ENCODE results near the gene NHS. TPM values are rescaled to one million over a fixed set of nuclear protein-coding genes. Genes with fewer than 3 reads are reported as not detected.

NHS gene
- polyA plus RNA-seq, 2 of the 4 experiments (the other 2 are of a cell fraction): 3.6 to 5.0 TPM

GRCh38 chrX:17670874-17671273 is 295.9 kb downstream of the NHS start:
- no peak overlapping the region for H3K27ac ChIP-seq
- no peak overlapping the region for H3K4me2 ChIP-seq
- TF ChIP-seq GATA3 (IDR thresholded peaks at IDR 0.05; ENCODE audit: borderline replicate concordance) (no peak), CBX2 (IDR thresholded peaks at IDR 0.05; ENCODE audit: borderline replicate concordance, low read depth) (no peak), ZFP36 (IDR thresholded peaks at IDR 0.05; ENCODE audit: borderline replicate concordance, partially characterized antibody) (no peak), SREBF2 (IDR thresholded peaks at IDR 0.05) (no peak), FOXS1 (CRISPR knock-in tag; IDR thresholded peaks at IDR 0.05) (no peak), EHMT2 (IDR thresholded peaks at IDR 0.05; ENCODE audit: low read depth) (no peak), POLR2AphosphoS2 (conservative IDR thresholded peaks at IDR 0.05; ENCODE audit: low read length) (no peak), ATOH8 (CRISPR knock-in tag; IDR thresholded peaks at IDR 0.05; ENCODE audit: low read depth) (no peak)
- no peaks in the 10 kb centered on the region for H3K9me3 ChIP-seq
- no peak for ATAC-seq
- ChIA-PET POLR2A (no interaction called here), CTCF (interaction anchor here (0.6 kb wide), 1 partner anchor 18 kb away, joined by 3 read pairs; no protein-coding TSS in a partner anchor)
- H3K4me3 ChIP-seq: no peak overlapping the region
- H3K4me1 ChIP-seq: peaks cover 21% of the 10 kb centered on the region
- 66% methylated on average over 3 of the region's 3 CpGs for WGBS (ENCODE audit: missing lambda C conversion rate)
- no peak for DNase-seq (ENCODE audit: low read depth in 1 of 2, low spot score in 1 of 2)
- no peak for FAIRE-seq

GRCh38 chrX:17674601-17675000 is 299.6 kb downstream of the NHS start:
- DNase-seq (ENCODE audit: low read depth in 1 of 2, low spot score in 1 of 2): peak in 1 of 2 experiments; percentile 61
- no peak for TF ChIP-seq HMGXB4 (CRISPR knock-in tag; IDR thresholded peaks at IDR 0.05; ENCODE audit: borderline replicate concordance)
- TF ChIP-seq JUN (IDR thresholded peaks at IDR 0.05): 0 out of 5 replicates have a peak, but pooled peaks of 1 of the 2 experiments have one; percentile 33
- peak; percentile 44; the same call in 1 of the 2 replicates for TF ChIP-seq JUNB (IDR thresholded peaks at IDR 0.05)
- 0 out of 3 replicates have a peak, but pooled peaks have one; percentile 19 for TF ChIP-seq BCL3 (IDR thresholded peaks at IDR 0.05)
- TF ChIP-seq EP300 (IDR thresholded peaks at IDR 0.05): peak in 1 of 2 experiments; percentile 63; a peak in 3 of 5 replicates
- TF ChIP-seq CEBPB (IDR thresholded peaks at IDR 0.05): peak in 1 of 2 experiments; percentile 68; a peak in 2 of 4 replicates
- TF ChIP-seq PBX3 (IDR thresholded peaks at IDR 0.05): no peak
- no peak overlapping the region for H3K4me3 ChIP-seq
- CTCF ChIA-PET: no interaction called here
- POLR2A ChIA-PET: no interaction called here
- peak in 1 of 2 experiments; percentile 56; a peak in 2 of 6 replicates for ATAC-seq
- H3K27ac ChIP-seq: peak overlapping the region; percentile 50 to 76; a peak in 5 of 6 replicates
- 31% methylated on average over 2 of the region's 2 CpGs for WGBS (ENCODE audit: missing lambda C conversion rate)
- peaks cover 29% of the 10 kb centered on the region for H3K4me1 ChIP-seq
- no peak for FAIRE-seq
- peak overlapping the region; percentile 62 for H3K4me2 ChIP-seq
- no peaks in the 10 kb centered on the region for H3K9me3 ChIP-seq

- H3K27ac ChIP-seq: peak overlapping the region; percentile 30 to 68; a peak in 4 of 6 replicates
- no peak overlapping the region for H3K4me3 ChIP-seq
- peaks cover 59% of the 10 kb centered on the region for H3K4me1 ChIP-seq
- POLR2A ChIA-PET: no interaction called here
- DNase-seq (ENCODE audit: low read depth in 1 of 2, low spot score in 1 of 2): no peak
- TF ChIP-seq NFE2L2 (conservative IDR thresholded peaks at IDR 0.05; ENCODE audit: low read length): no peak
- no peak for TF ChIP-seq REST (IDR thresholded peaks at IDR 0.05)
- H3K4me2 ChIP-seq: peak overlapping the region; percentile 68
- FAIRE-seq: no peak
- CTCF ChIA-PET: interaction anchor here (1.9 kb wide), 1 partner anchor 11 kb away, joined by 8 read pairs; no protein-coding TSS in a partner anchor
- no peaks in the 10 kb centered on the region for H3K9me3 ChIP-seq
- ATAC-seq: no peak
Measured at GRCh38 chrX:17679261-17679660, 304.3 kb downstream of the NHS start.

Data from A549 (cell line).